Stimulated activated CD8-positive, alpha-beta memory T cell treated with anti-CD3 and anti-CD28 coated beads, Interleukin-4, amount 100 ng/mL, for 48 hours (primary cell): ENCODE measurements around the gene HOPX.
"Not testable (repeated sequence)": the region's sequence is repeated elsewhere in the genome, so short reads cannot be mapped to it uniquely, and the experiment has no call there.

Experiments used
- DNase-seq: peaks from one replicate; pipeline ENCODE4 v3.0.0-alpha.2; 2020

HOPX gene

DNA sequence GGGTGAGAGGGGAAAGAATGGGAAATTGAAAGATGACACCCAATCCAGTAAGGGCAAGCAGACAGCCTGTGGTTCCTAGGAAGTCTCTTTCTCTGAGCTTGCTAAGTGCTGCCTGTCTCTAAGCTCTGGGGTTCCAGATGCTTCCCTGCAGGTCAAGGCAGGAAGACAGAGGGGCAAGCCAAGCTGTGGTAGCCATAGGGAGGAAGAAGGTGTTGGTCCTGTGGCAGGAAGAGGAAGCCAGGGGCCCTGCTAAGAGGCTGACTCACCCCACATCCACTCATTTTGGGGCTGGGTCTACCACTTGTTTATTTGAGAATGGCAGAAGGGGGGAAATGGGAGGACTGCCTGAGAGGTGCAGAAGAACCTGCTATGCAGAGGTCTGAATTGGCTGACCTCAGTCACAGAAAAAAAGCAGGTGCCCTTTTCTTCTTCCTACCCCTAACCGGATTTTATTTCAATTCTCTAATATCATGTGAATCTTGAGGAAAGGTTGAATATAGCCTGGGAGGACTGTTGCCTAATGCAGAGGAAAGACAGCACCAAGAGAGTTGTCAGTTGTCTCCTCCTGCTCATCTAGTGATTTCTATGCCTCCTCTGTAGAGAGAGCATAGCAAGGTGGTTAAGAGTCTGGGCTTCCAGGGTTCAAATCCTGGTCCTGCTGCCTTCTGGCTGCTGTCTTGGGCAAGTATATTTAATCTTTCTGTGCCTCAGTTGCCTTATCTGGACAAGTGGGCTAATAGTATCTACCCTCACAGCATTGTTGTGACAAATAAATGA lies 27.4 kb downstream of the HOPX start:
- peak; percentile 64 for DNase-seq

GRCh38 chr4:56652196-56652595 lies 28.9 kb downstream of the HOPX start:
- no peak for DNase-seq

GRCh38 chr4:56651056-56651350 lies 30.1 kb downstream of the HOPX start:
- no peak for DNase-seq

GRCh38 chr4:56650262-56651055 lies 30.6 kb downstream of the HOPX start:
- no peak for DNase-seq

GRCh38 chr4:56649445-56650261 lies 31.4 kb downstream of the HOPX start:
- DNase-seq = no peak

GRCh38 chr4:56648824-56649151 lies 32.3 kb downstream of the HOPX start:
- DNase-seq = no peak

- DNase-seq = no peak
These were observed 32.9 kb downstream of the HOPX start for GRCh38 chr4:56648021-56648823.

- no peak for DNase-seq
These were observed 34.8 kb downstream of the HOPX start for GRCh38 chr4:56646341-56646740.

DNA sequence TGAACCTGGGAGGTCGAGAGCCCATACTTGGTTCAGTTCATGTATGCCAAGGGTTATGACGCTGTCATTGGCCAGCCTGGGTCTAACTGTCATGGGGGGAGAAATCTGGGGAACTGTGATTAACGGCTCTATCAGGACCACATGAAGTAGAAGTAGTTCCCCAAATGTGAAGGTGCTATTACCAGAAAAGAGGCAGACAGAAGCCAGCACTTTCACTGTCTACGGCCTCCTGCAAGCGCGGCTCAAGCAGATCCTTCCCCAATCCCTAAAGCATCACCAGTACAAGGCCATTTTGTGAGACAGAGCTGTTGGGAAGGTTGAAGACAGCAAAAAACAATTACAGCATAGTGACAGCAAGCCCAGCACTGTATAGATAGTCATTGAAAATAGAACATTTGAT lies 37.5 kb downstream of the HOPX start:
- no peak for DNase-seq

GRCh38 chr4:56641494-56642051 lies 39.5 kb downstream of the HOPX start:
- DNase-seq = no peak

- no peak for DNase-seq
These were observed 40.2 kb downstream of the HOPX start for GRCh38 chr4:56640621-56641493.

DNA sequence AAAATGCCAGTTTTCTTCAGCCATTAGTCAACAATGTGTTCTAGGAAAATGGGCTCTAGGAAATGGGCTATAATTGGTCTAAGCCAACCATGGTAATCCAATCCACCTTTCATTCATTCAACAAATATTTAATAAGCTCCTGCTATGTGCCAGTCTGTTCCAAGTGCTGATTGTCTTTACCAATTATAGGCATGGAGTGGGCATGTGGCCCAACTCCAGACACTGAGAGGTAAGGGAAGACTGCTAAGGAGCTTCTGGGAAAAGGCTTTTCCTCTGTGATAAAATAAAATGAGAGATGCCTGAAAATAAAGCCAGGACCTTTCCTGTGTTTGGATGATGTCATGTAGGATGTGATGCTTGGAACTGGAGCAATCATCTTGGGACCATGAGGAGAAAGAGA lies 43.3 kb downstream of the HOPX start:
- DNase-seq = no peak

DNA sequence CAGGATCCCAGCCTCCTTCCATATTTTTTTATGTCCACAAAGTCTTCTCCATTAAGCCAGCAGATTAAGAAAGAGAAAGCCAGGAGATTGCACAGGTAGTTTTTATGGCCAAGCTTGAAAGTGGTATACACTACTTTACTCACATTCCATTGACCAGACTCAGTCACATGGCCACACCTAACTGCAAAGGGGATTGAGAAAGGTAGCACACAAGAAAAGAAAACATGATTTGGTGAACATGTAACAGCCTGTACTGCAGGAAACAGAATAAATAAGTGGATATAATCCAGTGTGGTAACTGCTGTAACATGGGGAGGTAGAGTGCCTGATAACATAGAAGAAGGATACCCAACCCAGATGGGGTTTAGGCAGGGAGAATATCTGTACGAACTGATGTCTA lies 43.9 kb downstream of the HOPX start:
- DNase-seq = no peak

GRCh38 chr4:56634954-56635353 lies 46.1 kb downstream of the HOPX start:
- not testable (repeated sequence) for DNase-seq

- no peak for DNase-seq
These were observed 47.6 kb downstream of the HOPX start for GRCh38 chr4:56633486-56633885.

DNA sequence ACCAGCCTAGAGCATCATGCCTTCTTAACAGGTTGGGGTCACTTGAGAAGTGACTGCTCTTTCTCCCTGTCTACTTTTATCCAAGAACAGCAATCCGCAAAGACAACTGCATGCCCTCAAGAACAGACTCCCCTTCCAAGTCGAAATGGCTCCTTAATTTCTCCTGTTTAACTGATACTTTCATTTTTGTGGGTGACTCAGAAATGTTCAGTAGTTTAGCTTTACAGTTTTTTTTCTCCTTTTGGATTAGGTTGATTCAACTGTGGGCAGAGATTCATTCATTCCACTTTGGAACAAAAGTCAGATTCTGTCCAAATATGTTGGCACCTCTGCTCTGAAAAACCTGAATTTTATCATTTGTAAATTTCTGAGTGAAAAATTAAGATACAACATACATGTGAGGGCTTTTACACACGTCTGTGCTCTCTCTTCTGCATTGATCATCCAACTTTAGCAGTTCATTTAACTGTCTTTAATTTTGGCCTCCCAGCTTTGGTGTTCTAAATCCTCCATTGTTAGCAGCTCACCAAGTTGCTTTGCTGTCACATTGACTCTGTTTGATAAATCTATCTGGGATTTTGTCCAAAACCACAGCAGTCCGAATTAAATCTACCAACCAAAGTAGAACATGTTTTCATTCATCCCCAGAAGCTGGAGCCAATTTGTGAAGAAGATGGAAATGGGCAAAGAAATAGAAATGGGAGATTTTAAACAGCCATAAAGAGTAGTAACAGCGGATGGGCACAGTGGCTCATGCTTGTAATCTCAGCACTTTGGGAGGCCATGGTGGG lies 50.0 kb downstream of the HOPX start:
- no peak for DNase-seq

GRCh38 chr4:56628592-56628991 lies 52.5 kb downstream of the HOPX start:
- no peak for DNase-seq

GRCh38 chr4:56627985-56628384 lies 53.1 kb downstream of the HOPX start:
- no peak for DNase-seq

- no peak for DNase-seq
These were observed 53.7 kb downstream of the HOPX start for GRCh38 chr4:56627375-56627774.

GRCh38 chr4:56626963-56627362 lies 54.1 kb downstream of the HOPX start:
- DNase-seq = no peak

GRCh38 chr4:56626420-56626819 lies 54.7 kb downstream of the HOPX start:
- no peak for DNase-seq
